H1 (cell line): Measurements from ENCODE around the gene F10. TPM values are rescaled to one million over a fixed set of nuclear protein-coding genes. Genes with fewer than 3 reads are reported as not detected.

Source experiments
- GABPA ChIP-seq: IDR thresholded peaks from 2 replicates; pipeline ENCODE4 v1.6.1; 2011; ENCODE audit warnings: mild to moderate bottlenecking, low read length, moderate library complexity, borderline replicate concordance; ENCODE audit not compliant: insufficient read depth
- KDM1A ChIP-seq: fragments of 200-600, 300-600 bp; sonication (generic); IDR thresholded peaks from 2 replicates; pipeline ENCODE4 v1.7.1; 2016; ENCODE audit warnings: mild to moderate bottlenecking, low read length, borderline replicate concordance
- RFX5 ChIP-seq: IDR thresholded peaks from 2 replicates; pipeline ENCODE4 v1.6.1; 2011; ENCODE audit warnings: low read depth, low read length, improper control_type of control experiment, borderline replicate concordance
- polyA plus RNA-seq, 7 experiments: library from polyadenylated mRNA; depleted of rRNA in 3 of 7; stranded (reverse) in 5 of 7; unstranded in 2 of 7; fragments of >200 nt in 5 of 7; fragments of 200-250 nt in 2 of 7; gene quantifications; 1 replicate in 5 of 7; 2 replicates in 1 of 7; 4 replicates in 1 of 7; pipeline versions ENCODE4 v1.2.1 to v1.2.3, GENCODE V29; 2011 to 2013; ENCODE audit warnings: missing spikeins in 2 of 7, mixed read lengths in 2 of 7
- total RNA-seq: library from RNA; stranded (reverse); fragmentation: NEBNext Ultra II Directional; extraction: Animal tissue kit (Norgen Biotek cat#: 25700); gene quantifications from 2 replicates; pipeline ENCODE4 v1.2.1, GENCODE V29; 2021
- TF ChIP-seq, protein P1 (sequence below): fragments of 300-600 bp; sonication (generic); IDR thresholded peaks from 2 replicates; pipeline ENCODE4 v1.7.1; 2012; ENCODE audit warnings: low read length, moderate library complexity, mild to moderate bottlenecking, inconsistent platforms; ENCODE audit not compliant: insufficient replicate concordance
- TF ChIP-seq, protein P2 (sequence below), 3 experiments: IDR thresholded peaks; 1 replicate in 2 of 3; 2 replicates in 1 of 3; pipeline versions ENCODE4 v1.5.1 to v1.6.1; 2011; ENCODE audit warnings: low read length in 3 of 3, mild to moderate bottlenecking in 3 of 3, inconsistent platforms in 2 of 3, low read depth in 1 of 3, moderate library complexity in 1 of 3; ENCODE audit not compliant: insufficient read depth in 1 of 3; ENCODE audit errors: control extremely low read depth in 1 of 3

F10 gene
- total and polyA plus RNA-seq, 2 of the 8 experiments (the other 6 are each of a cell fraction or from before 2014, with no cell fraction given) = 2.0 to 4.2 TPM

DNA sequence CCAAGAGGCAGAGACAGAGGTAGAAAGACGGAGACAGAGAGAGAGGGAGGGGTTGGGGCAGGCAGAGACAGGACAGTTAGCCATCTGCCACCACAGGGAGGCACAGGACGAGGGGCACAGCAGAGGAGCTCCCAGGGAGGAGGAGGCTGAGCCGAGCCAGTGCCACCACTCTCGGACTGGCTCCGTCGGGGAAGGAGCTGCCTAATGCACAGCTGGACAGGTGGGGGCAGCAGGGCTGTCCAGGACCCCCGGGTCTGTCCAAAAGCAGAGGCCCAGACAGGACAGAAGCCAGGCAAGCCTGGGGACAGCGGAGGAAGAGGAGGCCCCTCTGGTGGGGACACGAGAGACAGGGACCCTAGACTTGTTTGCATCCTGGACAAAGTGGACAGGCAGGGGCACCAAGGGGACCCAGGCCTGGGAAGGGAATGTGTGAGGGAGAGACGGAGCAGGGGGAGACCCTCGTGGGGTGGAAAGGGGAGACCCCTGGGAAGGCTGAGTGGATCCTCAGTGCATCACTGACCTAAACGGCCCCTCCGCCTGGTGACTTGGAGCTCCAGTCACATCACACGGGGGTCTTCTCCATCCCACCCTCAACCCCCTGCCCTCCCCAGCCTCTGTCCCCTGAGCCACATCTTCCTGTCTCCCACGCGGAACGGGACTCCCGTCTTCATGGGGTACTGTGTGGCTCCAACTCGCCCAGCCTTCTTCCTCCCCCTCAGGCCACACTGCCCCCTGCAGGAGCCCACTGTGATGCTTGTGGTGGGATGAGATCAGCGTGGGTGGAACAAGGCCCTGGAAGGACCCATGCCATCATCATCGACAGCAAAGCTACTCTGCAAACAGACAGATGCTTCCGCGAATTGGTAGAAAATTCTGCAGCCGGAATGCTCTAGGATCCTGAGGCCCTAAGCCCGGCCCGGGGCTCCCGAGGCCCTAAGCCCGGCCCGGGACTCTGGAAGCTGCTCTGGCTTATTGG lies 915 bp downstream of the F10 start (continued):
- TF ChIP-seq, protein P1, sequence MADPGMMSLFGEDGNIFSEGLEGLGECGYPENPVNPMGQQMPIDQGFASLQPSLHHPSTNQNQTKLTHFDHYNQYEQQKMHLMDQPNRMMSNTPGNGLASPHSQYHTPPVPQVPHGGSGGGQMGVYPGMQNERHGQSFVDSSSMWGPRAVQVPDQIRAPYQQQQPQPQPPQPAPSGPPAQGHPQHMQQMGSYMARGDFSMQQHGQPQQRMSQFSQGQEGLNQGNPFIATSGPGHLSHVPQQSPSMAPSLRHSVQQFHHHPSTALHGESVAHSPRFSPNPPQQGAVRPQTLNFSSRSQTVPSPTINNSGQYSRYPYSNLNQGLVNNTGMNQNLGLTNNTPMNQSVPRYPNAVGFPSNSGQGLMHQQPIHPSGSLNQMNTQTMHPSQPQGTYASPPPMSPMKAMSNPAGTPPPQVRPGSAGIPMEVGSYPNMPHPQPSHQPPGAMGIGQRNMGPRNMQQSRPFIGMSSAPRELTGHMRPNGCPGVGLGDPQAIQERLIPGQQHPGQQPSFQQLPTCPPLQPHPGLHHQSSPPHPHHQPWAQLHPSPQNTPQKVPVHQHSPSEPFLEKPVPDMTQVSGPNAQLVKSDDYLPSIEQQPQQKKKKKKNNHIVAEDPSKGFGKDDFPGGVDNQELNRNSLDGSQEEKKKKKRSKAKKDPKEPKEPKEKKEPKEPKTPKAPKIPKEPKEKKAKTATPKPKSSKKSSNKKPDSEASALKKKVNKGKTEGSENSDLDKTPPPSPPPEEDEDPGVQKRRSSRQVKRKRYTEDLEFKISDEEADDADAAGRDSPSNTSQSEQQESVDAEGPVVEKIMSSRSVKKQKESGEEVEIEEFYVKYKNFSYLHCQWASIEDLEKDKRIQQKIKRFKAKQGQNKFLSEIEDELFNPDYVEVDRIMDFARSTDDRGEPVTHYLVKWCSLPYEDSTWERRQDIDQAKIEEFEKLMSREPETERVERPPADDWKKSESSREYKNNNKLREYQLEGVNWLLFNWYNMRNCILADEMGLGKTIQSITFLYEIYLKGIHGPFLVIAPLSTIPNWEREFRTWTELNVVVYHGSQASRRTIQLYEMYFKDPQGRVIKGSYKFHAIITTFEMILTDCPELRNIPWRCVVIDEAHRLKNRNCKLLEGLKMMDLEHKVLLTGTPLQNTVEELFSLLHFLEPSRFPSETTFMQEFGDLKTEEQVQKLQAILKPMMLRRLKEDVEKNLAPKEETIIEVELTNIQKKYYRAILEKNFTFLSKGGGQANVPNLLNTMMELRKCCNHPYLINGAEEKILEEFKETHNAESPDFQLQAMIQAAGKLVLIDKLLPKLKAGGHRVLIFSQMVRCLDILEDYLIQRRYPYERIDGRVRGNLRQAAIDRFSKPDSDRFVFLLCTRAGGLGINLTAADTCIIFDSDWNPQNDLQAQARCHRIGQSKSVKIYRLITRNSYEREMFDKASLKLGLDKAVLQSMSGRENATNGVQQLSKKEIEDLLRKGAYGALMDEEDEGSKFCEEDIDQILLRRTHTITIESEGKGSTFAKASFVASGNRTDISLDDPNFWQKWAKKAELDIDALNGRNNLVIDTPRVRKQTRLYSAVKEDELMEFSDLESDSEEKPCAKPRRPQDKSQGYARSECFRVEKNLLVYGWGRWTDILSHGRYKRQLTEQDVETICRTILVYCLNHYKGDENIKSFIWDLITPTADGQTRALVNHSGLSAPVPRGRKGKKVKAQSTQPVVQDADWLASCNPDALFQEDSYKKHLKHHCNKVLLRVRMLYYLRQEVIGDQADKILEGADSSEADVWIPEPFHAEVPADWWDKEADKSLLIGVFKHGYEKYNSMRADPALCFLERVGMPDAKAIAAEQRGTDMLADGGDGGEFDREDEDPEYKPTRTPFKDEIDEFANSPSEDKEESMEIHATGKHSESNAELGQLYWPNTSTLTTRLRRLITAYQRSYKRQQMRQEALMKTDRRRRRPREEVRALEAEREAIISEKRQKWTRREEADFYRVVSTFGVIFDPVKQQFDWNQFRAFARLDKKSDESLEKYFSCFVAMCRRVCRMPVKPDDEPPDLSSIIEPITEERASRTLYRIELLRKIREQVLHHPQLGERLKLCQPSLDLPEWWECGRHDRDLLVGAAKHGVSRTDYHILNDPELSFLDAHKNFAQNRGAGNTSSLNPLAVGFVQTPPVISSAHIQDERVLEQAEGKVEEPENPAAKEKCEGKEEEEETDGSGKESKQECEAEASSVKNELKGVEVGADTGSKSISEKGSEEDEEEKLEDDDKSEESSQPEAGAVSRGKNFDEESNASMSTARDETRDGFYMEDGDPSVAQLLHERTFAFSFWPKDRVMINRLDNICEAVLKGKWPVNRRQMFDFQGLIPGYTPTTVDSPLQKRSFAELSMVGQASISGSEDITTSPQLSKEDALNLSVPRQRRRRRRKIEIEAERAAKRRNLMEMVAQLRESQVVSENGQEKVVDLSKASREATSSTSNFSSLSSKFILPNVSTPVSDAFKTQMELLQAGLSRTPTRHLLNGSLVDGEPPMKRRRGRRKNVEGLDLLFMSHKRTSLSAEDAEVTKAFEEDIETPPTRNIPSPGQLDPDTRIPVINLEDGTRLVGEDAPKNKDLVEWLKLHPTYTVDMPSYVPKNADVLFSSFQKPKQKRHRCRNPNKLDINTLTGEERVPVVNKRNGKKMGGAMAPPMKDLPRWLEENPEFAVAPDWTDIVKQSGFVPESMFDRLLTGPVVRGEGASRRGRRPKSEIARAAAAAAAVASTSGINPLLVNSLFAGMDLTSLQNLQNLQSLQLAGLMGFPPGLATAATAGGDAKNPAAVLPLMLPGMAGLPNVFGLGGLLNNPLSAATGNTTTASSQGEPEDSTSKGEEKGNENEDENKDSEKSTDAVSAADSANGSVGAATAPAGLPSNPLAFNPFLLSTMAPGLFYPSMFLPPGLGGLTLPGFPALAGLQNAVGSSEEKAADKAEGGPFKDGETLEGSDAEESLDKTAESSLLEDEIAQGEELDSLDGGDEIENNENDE = no peak
- no peak for TF ChIP-seq KDM1A
- TF ChIP-seq, protein P2, sequence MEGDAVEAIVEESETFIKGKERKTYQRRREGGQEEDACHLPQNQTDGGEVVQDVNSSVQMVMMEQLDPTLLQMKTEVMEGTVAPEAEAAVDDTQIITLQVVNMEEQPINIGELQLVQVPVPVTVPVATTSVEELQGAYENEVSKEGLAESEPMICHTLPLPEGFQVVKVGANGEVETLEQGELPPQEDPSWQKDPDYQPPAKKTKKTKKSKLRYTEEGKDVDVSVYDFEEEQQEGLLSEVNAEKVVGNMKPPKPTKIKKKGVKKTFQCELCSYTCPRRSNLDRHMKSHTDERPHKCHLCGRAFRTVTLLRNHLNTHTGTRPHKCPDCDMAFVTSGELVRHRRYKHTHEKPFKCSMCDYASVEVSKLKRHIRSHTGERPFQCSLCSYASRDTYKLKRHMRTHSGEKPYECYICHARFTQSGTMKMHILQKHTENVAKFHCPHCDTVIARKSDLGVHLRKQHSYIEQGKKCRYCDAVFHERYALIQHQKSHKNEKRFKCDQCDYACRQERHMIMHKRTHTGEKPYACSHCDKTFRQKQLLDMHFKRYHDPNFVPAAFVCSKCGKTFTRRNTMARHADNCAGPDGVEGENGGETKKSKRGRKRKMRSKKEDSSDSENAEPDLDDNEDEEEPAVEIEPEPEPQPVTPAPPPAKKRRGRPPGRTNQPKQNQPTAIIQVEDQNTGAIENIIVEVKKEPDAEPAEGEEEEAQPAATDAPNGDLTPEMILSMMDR (IDR thresholded peaks at IDR 0.05; ENCODE audit: control extremely low read depth in 1 of 3, insufficient read depth in 1 of 3, low read depth in 1 of 3, low read length in 3 of 3) = peak in 2 of 3 experiments; percentile 41 to 52; a peak in 2 of 4 replicates
- no peak for TF ChIP-seq GABPA
- no peak for TF ChIP-seq RFX5
